HG02623 (cell line): ENCODE measurements around the gene QDPR.
"Not testable (repeated sequence)": the region's sequence is repeated elsewhere in the genome, so short reads cannot be mapped to it uniquely, and the experiment has no call there.

Experiments used
- ATAC-seq: cut with Tn5 transposase; IDR thresholded peaks from one replicate; pipeline ENCODE4 v1.9.1; 2021; ENCODE audit warnings: moderate library complexity; ENCODE audit not compliant: unreplicated experiment

Gene QDPR

DNA sequence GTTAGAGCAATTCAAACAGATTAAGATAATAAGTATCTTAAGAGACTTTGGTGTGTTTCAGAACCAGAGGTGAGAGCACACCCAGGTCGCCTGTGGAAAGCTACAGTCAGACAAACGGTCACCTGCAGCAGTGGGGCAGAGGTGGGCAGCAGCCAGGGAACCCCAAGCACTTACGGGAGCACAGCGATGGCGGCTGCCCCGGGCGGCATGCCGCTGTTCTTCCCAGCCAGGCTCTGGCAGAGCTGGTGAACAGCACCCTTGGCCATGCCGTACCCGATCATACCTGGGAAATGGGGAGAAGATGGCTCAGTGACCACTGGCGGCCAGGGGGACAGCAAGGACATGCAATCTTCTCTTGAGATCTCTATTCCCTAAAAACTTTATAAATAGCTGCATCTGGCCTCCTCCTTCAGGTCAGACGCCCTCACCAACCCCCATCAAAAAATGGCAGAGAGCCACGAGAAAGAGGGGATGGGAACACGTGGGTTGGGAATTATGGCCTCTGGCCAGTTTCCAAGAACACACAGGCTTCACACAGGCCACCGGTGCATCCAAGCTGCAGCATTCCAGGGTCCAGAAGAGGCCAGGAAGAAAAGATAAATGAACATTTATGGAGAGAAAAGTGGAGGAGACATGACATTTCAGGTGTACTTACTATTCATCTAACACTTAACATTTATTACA, 19.7 kb downstream of the QDPR start:
- no peak for ATAC-seq

DNA sequence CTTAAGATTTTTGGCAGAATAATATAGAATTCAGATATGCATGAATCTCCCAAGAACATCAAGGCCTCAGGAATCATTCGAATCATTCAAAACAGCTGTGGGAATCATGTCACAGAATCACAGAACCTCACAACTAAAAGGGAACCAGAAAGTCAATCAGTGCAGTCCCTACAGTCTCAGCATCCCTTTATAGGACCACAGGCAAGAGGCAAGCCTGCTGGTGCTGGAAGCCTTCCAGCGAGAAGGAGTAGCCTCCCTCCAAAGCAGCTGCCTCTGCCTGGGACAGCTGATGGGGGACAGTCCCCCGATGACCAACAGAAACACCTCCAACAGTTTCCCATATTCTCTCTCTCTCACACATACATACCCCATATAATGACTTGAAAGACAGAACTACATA, 20.7 kb downstream of the QDPR start:
- no peak for ATAC-seq

DNA sequence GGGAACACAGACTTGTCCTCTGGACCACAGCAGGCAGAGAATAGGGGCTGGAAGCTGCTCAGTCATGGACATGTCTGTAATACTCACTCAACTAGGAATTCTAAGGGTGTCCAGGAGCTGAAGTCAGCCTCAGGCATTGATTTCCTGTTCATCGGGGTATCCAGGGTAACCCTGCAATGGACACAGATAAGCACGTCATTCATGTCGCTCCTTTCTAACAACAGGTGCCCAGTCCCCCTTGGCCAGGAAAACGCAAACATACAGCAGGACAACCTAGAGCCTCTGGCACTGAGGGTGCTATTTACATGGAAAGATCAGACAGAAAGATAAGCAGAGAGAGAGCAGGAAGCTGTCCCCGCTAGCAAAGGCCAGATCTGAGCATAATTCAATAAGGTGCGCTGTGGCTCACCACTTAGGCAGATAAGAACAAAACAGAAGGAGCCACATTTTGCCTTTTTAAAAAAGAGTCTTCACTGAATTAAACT, 21.3 kb downstream of the QDPR start:
- no peak for ATAC-seq

DNA sequence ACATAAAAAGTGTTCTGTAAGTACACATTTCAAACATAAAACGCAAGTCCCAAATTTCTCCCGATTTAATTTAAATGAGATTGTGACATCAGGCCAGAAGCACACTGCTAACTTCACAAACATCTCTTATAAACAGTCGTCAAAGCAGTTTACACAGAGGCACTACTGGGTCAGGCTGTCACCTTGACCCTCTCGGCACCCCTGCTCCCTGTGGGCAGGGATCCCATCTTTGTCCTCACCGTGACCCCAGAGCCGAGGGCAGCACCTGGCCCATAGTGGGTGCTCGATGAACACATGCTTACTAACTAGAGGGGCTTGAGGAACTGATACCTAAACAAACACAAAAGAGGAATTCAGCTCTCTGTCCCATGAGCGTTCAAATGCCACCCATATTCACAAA, 22.2 kb downstream of the QDPR start:
- ATAC-seq, result no peak

DNA sequence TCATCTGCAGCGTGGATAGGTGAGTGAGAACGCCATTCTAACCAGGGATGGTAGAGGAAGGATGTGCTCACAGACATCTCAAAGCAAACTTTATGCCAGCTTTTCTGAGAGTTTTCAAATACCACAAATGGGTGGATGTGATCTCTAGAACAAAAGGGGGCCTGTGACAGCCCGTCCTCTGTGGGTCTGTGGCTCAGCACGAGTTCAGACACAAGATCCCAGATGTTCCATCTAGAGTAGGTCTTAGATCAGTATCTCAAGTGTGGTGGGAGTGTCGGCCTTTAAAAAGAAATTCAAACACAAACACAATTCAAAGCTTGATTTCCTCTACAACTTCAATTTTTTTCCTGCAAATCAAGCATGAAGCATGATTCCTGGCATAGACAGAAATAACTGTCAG, 22.8 kb downstream of the QDPR start:
- ATAC-seq, result no peak

DNA sequence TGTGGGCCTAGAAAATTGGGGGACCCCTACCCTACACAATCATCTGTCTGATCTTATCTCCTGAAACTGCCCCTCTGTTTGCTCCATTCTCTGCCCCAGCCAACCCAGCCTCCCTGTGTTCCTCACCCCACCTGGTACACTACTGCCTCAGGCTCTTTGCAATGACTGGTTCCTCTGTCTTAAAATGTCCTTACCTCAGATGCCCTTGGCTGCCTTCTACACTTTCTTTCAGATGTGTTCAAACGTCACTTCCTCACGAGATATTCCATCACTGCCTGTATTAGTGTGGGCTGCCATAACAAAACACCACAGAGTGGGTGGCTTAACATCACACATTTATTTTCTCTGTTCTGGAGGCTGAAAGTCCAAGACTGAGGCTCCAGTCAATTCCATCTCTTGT, 29.2 kb downstream of the QDPR start:
- ATAC-seq, result no peak

DNA sequence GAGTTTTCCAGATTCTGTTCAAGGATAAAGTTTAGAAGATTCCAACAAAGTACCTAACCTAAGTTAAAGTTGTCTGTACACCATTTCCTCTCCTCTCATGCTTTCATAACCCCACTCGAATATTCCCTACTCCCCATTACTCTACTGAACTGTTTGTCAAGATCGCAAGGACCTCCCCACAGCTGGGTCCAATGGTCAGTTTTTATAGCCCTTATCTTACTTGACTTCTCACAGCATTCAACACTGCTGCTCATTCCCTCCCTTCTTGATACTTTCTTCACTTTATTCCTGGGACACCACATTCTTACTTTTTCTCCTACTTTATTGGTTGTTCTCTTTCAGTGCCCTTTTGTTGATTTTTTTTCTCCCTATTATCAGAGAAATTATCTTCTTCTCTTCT, 30.9 kb downstream of the QDPR start:
- ATAC-seq, result no peak

DNA sequence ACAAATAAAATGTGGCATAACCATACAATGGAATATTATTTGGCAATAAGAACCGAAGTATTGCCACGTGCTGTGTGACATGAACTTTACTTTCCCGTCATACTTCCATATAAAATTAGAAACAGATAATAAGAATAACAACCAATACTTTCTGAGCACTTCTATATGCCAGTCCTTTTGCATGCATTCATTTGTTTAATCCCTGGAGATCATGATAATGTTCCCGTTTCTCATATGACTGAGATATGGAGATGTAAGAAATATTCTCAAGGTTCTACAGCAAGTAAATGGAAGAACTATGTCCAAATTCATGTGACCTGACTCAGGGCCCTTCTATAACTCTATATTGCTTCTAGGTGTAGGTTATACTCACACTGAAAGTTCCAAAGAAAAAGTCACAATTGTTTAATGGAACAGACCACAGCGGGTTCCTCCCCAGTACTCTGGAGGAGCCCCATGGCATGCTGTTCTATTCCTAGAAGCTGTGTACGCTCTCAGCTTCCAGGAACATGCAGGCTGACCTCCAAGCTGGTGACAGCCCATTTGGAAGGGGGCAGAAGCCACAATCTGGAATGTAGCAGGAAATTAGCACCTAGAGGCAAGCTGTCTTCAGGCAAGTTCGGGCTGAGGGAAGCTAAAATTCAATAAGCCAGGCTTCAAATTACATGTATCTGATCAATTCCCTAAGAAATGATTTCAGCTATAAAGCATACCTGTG, 31.5 kb downstream of the QDPR start:
- no peak for ATAC-seq

DNA sequence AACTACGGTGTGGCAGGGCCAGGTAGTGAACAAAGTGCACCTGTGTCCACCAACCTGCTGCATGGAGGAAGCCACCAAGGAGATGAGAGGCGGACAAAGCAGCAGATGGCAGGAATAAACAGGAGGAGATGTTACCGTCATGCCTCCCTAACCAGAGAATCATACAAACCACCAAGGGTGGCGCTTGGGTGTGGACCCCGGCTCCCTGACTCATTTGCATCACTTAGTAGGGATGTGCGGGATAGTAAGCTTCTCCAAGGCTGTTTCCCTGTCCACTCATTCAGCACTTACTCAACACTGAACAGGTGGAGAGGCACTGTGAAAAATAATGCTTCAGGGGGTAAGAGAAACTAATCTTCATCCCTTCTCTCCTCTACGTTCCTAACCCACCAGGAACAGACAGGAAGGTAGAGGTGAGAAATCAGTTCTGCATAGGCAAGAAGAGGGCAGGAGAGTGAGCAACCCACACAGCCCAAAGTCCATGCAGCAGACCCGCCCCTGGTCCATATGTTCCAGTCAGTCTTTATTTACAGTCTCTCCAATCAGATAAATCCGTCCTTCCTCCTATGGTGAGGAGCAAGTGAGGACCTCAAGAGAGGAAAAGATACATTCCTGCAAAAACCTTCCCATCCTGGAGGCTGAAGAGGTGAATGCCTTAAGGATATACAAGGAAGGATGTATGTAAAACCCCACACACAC, 34.0 kb downstream of the QDPR start:
- ATAC-seq, result no peak

DNA sequence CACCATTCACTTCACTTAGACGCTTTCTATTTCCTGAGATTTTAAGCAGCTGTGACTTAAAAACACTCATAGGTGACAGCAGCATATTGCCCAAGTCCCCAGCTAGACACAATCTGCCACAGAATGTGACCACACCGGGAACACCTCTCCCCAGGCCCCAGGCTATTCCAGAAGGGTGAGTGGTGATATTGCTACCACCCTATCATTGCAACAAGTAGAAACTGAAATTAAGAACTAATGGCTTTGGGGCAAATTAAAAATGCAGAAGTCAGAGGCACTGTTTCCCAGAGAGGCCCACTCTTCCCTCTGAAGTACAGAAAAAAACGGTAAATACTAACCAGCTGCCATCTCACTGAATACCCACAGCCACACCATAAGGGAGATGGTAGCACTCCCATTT, 35.0 kb downstream of the QDPR start:
- no peak for ATAC-seq

DNA sequence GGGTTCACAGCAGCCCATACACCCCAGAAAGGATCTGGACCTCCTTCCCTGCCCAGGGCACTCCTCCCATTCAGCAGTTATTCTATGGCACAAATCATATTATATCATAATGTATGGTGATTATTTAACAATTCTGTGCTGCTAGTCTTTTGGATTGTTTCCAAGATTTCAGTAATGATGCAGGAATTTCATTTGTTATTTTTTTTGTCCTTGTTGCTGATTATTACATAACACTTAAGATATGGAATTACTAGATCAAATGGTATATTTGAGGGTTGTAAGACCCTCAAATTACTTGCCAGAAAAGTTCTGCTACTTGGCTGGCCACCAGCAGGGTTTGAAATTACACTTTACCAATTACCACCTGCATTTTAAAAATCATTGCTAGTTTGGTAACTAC, 36.4 kb downstream of the QDPR start:
- no peak for ATAC-seq

DNA sequence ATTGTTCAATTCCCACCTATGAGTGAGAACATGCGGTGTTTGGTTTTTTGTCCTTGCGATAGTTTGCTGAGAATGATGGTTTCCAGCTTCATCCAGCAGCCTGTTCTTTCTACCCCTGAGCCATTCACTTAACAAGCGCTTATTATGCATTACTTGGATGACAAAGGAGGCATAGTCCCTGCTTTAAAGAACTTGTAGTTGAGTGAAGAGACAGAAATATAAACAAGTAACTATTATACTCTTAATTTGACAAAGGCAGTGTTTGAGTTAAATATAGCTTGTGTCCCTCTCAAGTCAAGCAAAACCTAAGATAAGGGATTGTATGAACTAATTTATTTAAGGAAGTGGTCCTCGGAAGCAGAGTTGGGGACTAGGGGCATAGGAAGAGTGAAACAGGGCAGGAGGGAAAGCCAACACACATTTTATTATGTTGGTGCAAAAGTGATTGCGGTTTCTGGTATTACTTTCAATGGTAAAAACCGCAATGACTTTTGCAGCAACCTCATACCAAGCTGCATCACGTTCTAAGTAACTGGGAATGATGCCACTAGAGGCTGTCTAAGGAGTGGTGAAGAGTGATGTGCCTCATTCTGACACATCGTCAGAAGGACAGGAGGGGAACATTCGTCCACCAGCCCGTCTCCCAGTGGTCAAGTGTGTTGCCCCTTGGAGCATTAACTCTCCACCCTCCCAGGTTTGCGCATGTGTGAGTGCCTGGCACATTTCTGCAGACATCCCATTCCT, 41.8 kb downstream of the QDPR start:
- ATAC-seq, result no peak

DNA sequence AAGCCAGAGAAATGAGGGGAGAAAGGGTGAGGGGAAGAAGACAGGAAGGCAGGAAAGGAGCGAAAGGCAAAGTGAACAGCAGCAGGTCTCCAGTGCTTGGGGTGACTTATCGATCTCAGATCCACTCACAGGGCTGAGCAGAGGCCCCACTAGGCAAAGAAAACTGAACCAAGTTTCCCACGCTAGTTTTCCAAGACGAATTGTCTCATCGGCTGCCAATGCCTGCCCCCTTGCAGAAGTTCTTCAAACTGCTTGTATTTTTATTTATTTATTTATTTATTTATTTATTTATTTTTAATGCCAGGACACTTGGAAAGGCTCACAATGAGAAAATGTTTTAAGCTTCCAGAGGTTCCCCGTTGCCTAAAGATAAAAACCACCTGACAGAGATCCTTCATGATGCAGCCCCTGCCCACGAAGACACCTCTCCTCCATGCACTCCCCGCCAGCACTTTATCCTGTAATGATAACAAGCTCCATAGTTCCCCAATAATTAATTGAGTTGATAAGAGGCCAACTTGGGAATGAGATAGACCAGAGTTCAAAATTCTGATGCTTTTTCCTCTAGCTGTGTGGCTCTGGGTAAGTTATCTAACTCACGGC, 43.2 kb downstream of the QDPR start:
- no peak for ATAC-seq

DNA sequence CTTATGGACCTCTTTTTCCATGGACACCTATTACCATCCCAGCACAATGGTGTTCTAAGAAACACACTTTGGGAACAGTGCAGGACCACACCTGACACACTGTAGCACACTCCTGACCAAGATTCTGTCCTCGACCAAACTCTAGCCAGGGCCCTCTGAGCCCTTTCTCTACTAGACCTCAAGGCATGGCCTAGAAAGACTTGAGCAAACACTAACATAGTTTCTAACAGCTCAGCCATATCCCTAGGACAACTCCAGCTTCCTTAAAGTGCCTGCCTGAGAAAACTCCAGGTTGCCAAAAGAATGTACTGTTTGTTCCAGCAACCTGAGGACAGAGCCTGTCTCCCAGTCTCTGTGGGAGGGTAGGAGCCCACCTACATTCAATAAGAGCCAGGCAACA, 48.3 kb downstream of the QDPR start:
- ATAC-seq, result no peak

DNA sequence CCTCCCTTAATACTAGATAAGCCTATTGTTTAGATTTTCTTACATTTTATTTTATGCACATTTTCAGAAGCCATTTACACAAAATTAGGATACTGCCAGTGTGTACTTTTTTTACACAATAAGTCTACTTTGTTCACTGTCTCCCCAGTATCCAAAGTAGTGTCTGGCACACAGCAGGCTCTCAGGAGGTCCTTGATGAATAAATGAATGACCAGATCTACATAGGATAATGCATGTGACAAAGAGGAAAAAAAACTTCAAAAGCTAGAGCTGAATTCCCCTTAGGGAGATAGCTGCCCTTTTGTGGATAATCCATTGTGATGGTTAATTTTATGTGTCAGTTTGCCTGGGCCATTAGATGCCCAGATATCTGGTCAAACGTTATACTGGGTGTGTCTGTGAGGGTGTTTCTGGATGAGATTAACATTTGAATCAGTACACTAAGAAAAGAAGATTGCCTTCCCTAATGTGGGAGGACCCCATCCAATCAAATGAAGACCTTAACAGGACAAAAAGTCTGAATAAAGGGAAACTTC, 61.6 kb downstream of the QDPR start:
- ATAC-seq, result no peak

DNA sequence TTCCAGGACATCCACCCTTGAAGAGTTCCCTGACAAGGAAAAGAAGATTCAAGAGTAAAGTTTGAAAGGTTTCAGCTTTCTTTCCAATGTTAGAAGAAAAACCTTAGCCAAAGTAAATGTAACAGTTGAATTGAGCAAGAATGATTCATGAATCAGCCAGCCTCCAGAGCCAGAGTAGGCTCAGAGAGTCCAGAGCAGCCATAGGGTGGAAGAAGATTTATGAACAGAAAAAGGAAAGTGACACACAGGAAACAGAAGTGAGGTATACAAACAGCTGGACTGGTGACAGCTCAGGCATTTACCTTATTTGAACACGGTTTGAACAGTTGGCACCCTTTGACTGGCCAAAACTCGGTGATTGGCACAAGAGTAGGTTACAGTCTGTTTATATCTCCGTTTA, 63.2 kb downstream of the QDPR start:
- ATAC-seq, result no peak

DNA sequence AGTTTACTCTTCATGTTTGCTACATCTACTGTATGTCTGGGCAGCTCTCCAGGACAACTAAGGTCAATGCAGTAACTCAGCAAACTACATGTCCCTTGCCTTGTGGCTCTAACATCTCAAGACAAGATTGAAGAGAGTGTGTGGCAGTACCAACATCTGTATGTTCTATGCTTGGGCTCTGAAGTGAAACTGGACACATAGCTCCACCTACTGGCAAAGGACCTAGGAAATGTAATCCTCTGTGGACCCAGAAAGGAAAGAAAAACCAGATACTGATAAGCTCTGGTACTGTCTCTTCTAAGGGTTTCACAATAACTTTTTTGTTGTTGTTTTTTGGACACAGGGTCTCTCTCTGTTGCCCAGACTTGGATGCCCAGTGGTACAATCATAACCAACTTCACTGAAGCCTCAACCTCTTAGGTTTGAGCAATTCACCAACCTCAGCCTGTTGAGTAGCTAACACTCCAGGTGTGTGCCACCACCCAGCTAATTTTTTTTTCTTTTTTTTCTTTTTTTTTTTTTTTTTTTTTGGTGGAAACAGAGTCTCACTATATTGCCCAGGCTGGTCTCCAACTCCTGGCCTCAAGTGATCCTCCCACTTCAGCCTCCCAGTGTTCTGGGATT, 64.1 kb downstream of the QDPR start:
- peak; percentile 95 for ATAC-seq

DNA sequence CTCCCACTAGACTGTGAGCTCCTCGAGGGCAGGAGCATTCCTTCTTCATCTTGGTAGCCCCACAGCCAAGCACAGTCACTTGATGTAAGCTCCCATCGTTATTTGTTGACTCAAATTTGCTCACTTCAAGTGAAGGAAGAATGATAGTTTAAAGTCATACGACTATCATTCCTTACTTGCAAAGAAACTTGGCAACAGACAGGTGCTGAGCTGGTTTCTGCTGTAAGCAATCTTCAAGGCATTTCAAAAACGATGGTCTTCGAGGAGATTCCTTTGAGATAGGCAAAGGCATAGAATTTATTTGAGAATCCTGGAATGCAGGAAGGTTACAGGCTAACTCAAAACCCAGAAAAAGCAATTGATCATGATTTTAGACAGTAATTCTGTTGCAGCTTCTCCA, 64.8 kb downstream of the QDPR start:
- ATAC-seq, result no peak

DNA sequence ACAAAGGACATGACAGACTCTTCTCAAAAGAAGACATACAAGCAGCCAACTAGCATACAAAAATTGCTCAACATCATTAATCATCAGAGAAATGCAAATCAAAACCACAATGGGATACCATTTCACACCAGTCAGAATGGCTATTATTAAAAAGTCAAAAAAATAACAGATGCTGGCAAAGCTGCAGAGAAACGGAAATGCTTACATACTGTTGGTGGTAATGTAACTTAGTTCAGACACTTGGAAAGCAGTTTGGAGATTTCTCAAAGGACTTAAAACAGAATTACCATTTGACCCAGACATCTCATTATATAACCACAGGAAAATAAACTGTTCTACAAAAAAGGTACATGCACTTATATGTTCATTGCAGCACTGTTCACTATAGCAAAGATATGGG, 69.4 kb downstream of the QDPR start:
- not testable (repeated sequence) for ATAC-seq

DNA sequence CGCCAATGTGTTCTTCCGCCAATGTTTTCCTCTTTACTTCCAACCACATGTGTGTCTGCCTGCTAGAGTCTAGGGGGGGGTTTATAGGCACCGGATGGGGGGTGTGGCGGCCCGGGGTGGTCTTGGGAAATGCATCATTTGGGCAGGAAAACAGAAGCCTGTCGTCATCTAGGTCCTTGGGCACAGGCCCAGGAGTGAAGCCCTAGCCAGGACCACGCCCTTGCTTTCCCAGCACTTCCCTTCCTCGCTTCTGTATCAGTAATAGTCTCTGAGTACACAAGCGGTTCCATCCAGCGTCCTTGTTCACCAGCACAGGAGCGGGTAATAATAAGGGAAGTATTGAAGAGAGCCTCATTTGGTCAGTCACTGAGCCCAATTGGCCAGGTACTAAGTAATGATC, 74.5 kb downstream of the QDPR start:
- no peak for ATAC-seq
